Type B pancreatic cell (in vitro differentiated cells): ENCODE measurements around the gene IL17RE. TPM values are rescaled to one million over a fixed set of nuclear protein-coding genes. Genes with fewer than 3 reads are reported as not detected.
"Not testable (repeated sequence)": the region's sequence is repeated elsewhere in the genome, so short reads cannot be mapped to it uniquely, and the experiment has no call there.

Experiments
- DNase-seq: peaks from one replicate; pipeline ENCODE4 v3.0.0; 2021; ENCODE audit warnings: mixed read lengths; ENCODE audit not compliant: unreplicated experiment; ENCODE audit errors: extremely low spot score
- H3K27ac Mint-ChIP-seq: 2 replicates; pipeline ENCODE4 v1.8.0; 2021; ENCODE audit warnings: mild to moderate bottlenecking, mixed read lengths
- H3K27me3 Mint-ChIP-seq: 2 replicates; pipeline ENCODE4 v1.8.0; 2021; ENCODE audit warnings: mixed read lengths
- H3K36me3 Mint-ChIP-seq: 2 replicates; pipeline ENCODE4 v1.8.0; 2021; ENCODE audit warnings: mixed read lengths
- H3K4me1 Mint-ChIP-seq: one replicate; pipeline ENCODE4 v1.8.0; 2021; ENCODE audit warnings: mixed read lengths; ENCODE audit not compliant: unreplicated experiment
- H3K4me3 Mint-ChIP-seq: 2 replicates; pipeline ENCODE4 v1.8.0; 2021; ENCODE audit warnings: mild to moderate bottlenecking, mixed read lengths
- H3K9me3 Mint-ChIP-seq: 2 replicates; pipeline ENCODE4 v1.8.0; 2021; ENCODE audit warnings: mixed read lengths
- total RNA-seq: library from RNA; stranded (reverse); gene quantifications from 2 replicates; pipeline ENCODE4 v1.2.1, GENCODE V29; 2021; ENCODE audit warnings: low replicate concordance
- TF ChIP-seq, protein P1 (sequence below): fragments of 200-600 bp; sonication (generic); conservative IDR thresholded peaks from 2 replicates; pipeline ENCODE4 v1.5.0; 2021; ENCODE audit warnings: antibody characterized with exemption, mild to moderate bottlenecking

The IL17RE gene
- total RNA-seq, 1 donor from 2014 or later: 13.6 TPM

GRCh38 chr3:9935966-9936510 is 33.4 kb downstream of the IL17RE start:
- TF ChIP-seq, protein P1, sequence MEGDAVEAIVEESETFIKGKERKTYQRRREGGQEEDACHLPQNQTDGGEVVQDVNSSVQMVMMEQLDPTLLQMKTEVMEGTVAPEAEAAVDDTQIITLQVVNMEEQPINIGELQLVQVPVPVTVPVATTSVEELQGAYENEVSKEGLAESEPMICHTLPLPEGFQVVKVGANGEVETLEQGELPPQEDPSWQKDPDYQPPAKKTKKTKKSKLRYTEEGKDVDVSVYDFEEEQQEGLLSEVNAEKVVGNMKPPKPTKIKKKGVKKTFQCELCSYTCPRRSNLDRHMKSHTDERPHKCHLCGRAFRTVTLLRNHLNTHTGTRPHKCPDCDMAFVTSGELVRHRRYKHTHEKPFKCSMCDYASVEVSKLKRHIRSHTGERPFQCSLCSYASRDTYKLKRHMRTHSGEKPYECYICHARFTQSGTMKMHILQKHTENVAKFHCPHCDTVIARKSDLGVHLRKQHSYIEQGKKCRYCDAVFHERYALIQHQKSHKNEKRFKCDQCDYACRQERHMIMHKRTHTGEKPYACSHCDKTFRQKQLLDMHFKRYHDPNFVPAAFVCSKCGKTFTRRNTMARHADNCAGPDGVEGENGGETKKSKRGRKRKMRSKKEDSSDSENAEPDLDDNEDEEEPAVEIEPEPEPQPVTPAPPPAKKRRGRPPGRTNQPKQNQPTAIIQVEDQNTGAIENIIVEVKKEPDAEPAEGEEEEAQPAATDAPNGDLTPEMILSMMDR: no peak
- no peak overlapping the region for H3K4me3 Mint-ChIP-seq

GRCh38 chr3:9937486-9938238 is 35.0 kb downstream of the IL17RE start:
- TF ChIP-seq, protein P1: no peak
- peaks cover 19% of the 10 kb centered on the region for H3K4me1 Mint-ChIP-seq
- no peaks in the 10 kb centered on the region for H3K9me3 Mint-ChIP-seq
- H3K27me3 Mint-ChIP-seq: no peaks in the 10 kb centered on the region
- H3K36me3 Mint-ChIP-seq: peaks cover 13% of the 10 kb centered on the region
- no peak overlapping the region for H3K27ac Mint-ChIP-seq
- no peak for DNase-seq
- no peak overlapping the region for H3K4me3 Mint-ChIP-seq

More at GRCh38 chr3:9935966-9936510, 33.4 kb downstream of the IL17RE start:
- Mint-ChIP-seq H3K4me1 (peaks cover 19% of the 10 kb centered on the region), H3K27me3 (no peaks in the 10 kb centered on the region), H3K36me3 (peaks cover 15% of the 10 kb centered on the region), H3K27ac (no peak overlapping the region), H3K9me3 (no peaks in the 10 kb centered on the region)
- DNase-seq: no peak

- Mint-ChIP-seq H3K4me1 (peaks cover 17% of the 10 kb centered on the region), H3K27ac (no peak overlapping the region), H3K27me3 (no peaks in the 10 kb centered on the region), H3K36me3 (peaks cover 13% of the 10 kb centered on the region), H3K4me3 (no peak overlapping the region), H3K9me3 (no peaks in the 10 kb centered on the region)
- TF ChIP-seq, protein P1: no peak
- no peak for DNase-seq
Observed at GRCh38 chr3:9938966-9939365, 36.3 kb downstream of the IL17RE start.

DNA sequence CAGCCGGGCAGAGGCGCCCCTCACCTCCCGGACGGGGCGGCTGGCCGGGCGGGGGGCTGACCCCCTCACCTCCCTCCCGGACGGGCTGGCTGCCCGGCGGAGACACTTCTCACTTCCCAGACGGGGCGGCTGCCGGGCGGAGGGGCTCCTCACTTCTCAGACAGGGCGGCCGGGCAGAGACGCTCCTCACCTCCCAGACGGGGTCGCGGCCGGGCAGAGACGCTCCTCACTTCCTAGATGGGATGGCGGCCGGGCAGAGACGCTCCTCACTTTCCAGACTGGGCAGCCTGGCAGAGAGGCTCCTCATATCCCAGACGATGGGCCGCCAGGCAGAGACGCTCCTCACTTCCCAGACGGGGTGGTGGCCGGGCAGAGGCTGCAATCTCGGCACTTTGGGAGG is 37.3 kb downstream of the IL17RE start:
- not testable (repeated sequence) for H3K4me1 Mint-ChIP-seq, H3K4me3 Mint-ChIP-seq

DNA sequence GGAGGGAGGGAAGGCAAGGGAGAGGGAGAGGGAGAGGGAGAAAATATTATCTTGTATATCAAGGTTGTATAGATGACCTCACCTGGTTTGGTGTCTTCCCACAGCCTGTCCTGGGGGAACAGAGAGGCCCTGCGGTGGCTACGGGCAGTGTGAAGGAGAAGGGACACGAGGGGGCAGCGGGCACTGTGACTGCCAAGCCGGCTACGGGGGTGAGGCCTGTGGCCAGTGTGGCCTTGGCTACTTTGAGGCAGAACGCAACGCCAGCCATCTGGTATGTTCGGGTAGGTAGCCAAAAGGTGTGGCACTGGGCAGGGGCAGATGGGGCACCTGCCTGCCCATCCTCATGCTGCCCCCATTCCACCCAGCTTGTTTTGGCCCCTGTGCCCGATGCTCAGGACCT is 38.1 kb downstream of the IL17RE start:
- Mint-ChIP-seq H3K27me3 (no peaks in the 10 kb centered on the region), H3K4me1 (no peaks in the 10 kb centered on the region), H3K36me3 (peaks cover 5% of the 10 kb centered on the region), H3K9me3 (no peaks in the 10 kb centered on the region), H3K27ac (no peak overlapping the region), H3K4me3 (no peak overlapping the region)
- TF ChIP-seq, protein P1: no peak
- DNase-seq: no peak

More for the DNA sequence above, 37.3 kb downstream of the IL17RE start:
- not testable (repeated sequence) for H3K27ac Mint-ChIP-seq, H3K27me3 Mint-ChIP-seq, H3K9me3 Mint-ChIP-seq, DNase-seq
- H3K36me3 Mint-ChIP-seq: peaks cover 13% of the 10 kb centered on the region

- H3K36me3 Mint-ChIP-seq: no peaks in the 10 kb centered on the region
- H3K27me3 Mint-ChIP-seq: no peaks in the 10 kb centered on the region
- H3K4me3 Mint-ChIP-seq: no peak overlapping the region
- no peaks in the 10 kb centered on the region for H3K4me1 Mint-ChIP-seq
- TF ChIP-seq, protein P1: no peak
- no peaks in the 10 kb centered on the region for H3K9me3 Mint-ChIP-seq
- no peak overlapping the region for H3K27ac Mint-ChIP-seq
- no peak for DNase-seq
Observed at GRCh38 chr3:9942164-9942563, 39.5 kb downstream of the IL17RE start.
